Transverse colon (tissue), 4 donors: ENCODE data around the gene P2RY1. TPM values are rescaled to one million over a fixed set of nuclear protein-coding genes. Genes with fewer than 3 reads are reported as not detected.
A peak's percentile ranks its signal among the peaks of the same experiment; 100 is the strongest.

ENCODE experiments used
- DNase-seq: peaks from one replicate; pipeline ENCODE4 v3.0.0-alpha.2; 2019
- H3K27ac ChIP-seq, 4 donors: fragments of 200-600 bp; sonication (generic); 2 replicates each; pipeline ENCODE4 v1.5.1; 2016 to 2018; ENCODE audit warnings: inconsistent platforms in 4 of 4
- H3K27me3 ChIP-seq: fragments of 200-600 bp; sonication (generic); 2 replicates; pipeline ENCODE4 v1.5.1; 2017; ENCODE audit warnings: inconsistent platforms
- H3K36me3 ChIP-seq, 4 donors: fragments of 200-600 bp; sonication (generic); 2 replicates each; pipeline ENCODE4 v1.5.1; 2017 to 2019; ENCODE audit warnings: inconsistent platforms in 4 of 4
- H3K4me1 ChIP-seq, 4 donors: fragments of 200-600 bp; sonication (generic); 2 replicates each; pipeline ENCODE4 v1.5.1; 2017 to 2020; ENCODE audit warnings: inconsistent platforms in 4 of 4
- H3K4me3 ChIP-seq, 4 donors: fragments of 200-600 bp; sonication (generic); 1 replicate in 1 of 4; 2 replicates in 3 of 4; pipeline versions ENCODE4 v1.5.1 to v1.6.1; 2017 to 2019; ENCODE audit warnings: inconsistent platforms in 4 of 4
- H3K9me3 ChIP-seq, 2 donors: fragments of 200-600 bp; sonication (generic); 2 replicates each; pipeline ENCODE4 v1.5.1; 2017 to 2019; ENCODE audit warnings: inconsistent platforms in 2 of 2
- EP300 ChIP-seq: sonication (generic); formaldehyde crosslinking; IDR thresholded peaks from one replicate; pipeline ENCODE4 v1.6.1; 2017; ENCODE audit warnings: antibody characterized with exemption, low read depth
- POLR2A ChIP-seq: fragments of 450-650 bp; IDR thresholded peaks from one replicate; pipeline ENCODE4 v1.6.1; 2016; ENCODE audit warnings: antibody characterized with exemption, mild to moderate bottlenecking, moderate library complexity
- POLR2AphosphoS5 ChIP-seq, 3 donors: sonication (generic); formaldehyde crosslinking; IDR thresholded peaks; one replicate each; pipeline ENCODE4 v1.6.1; 2016; ENCODE audit warnings: antibody characterized with exemption in 3 of 3
- WGBS, 2 donors: methylation state at CpG; one replicate each; pipeline ENCODE4 v1.1.5; 2018; ENCODE audit warnings: low coverage in 1 of 2; 5-methylcytosine and 5-hydroxymethylcytosine counted together
- in situ Hi-C, 4 donors: fragments of 200-750 bp; cut with MboI; loops; one replicate each; pipeline versions ENCODE4 v1.15.0 to v1.15.1; 2017; ENCODE audit warnings: low sequenced_read_pairs in 3 of 4, low pct_ligation_motif_present in 1 of 4, low pct_unique_long_range_greater_than_20kb in 1 of 4
- intact Hi-C: fragments of 100-400 bp; cut with DNase I; formaldehyde crosslinking; loops from one replicate; pipeline ENCODE4 v1.15.1; 2023; ENCODE audit warnings: low total_unique reads
- total RNA-seq, 4 donors: library from RNA; depleted of rRNA; stranded (reverse); fragments of >200 nt; gene quantifications; one replicate each; pipeline ENCODE4 v1.1.0, GENCODE V29; 2016
- TF ChIP-seq, protein P1 (sequence below), 5 experiments: fragments of 200-600 bp in 3 of 5; fragments of 450-650 bp in 2 of 5; sonication (generic) in 3 of 5; IDR thresholded peaks; 1 replicate in 2 of 5; 2 replicates in 3 of 5; pipeline ENCODE4 v1.5.1; 2016 to 2017; ENCODE audit warnings: antibody characterized with exemption in 5 of 5, inconsistent platforms in 3 of 5, mild to moderate bottlenecking in 2 of 5, moderate library complexity in 1 of 5

P2RY1 gene
- total RNA-seq, 4 donors from 2014 or later: 22.3 to 37.0 (median 32.7) TPM

DNA sequence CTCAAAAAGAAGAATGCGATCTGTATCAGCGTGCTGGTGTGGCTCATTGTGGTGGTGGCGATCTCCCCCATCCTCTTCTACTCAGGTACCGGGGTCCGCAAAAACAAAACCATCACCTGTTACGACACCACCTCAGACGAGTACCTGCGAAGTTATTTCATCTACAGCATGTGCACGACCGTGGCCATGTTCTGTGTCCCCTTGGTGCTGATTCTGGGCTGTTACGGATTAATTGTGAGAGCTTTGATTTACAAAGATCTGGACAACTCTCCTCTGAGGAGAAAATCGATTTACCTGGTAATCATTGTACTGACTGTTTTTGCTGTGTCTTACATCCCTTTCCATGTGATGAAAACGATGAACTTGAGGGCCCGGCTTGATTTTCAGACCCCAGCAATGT, 1.3 kb downstream of the P2RY1 start:
- in situ Hi-C loops (no loop called here), intact Hi-C loops (no loop called here)
- DNase-seq: no peak
- 42 to 45% methylated on average over 4 to 14 of the region's 14 CpGs for WGBS, 2 donors
- Histone ChIP-seq H3K27ac (peak overlapping the region; percentile 85 to 92 (median 88)), H3K9me3 (no peaks in the 10 kb centered on the region), H3K4me3 (peak overlapping the region; percentile 61 to 96 (median 70)), H3K4me1 (peaks cover 0 to 35% (median 7%) of the 10 kb centered on the region in 4 donors), H3K27me3 (peaks cover 5% of the 10 kb centered on the region), H3K36me3 (no peaks in the 10 kb centered on the region)
- TF ChIP-seq, protein P1, sequence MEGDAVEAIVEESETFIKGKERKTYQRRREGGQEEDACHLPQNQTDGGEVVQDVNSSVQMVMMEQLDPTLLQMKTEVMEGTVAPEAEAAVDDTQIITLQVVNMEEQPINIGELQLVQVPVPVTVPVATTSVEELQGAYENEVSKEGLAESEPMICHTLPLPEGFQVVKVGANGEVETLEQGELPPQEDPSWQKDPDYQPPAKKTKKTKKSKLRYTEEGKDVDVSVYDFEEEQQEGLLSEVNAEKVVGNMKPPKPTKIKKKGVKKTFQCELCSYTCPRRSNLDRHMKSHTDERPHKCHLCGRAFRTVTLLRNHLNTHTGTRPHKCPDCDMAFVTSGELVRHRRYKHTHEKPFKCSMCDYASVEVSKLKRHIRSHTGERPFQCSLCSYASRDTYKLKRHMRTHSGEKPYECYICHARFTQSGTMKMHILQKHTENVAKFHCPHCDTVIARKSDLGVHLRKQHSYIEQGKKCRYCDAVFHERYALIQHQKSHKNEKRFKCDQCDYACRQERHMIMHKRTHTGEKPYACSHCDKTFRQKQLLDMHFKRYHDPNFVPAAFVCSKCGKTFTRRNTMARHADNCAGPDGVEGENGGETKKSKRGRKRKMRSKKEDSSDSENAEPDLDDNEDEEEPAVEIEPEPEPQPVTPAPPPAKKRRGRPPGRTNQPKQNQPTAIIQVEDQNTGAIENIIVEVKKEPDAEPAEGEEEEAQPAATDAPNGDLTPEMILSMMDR (IDR thresholded peaks at IDR 0.05): no peak
- TF ChIP-seq POLR2AphosphoS5 (IDR thresholded peaks at IDR 0.05): no peak
- no peak for TF ChIP-seq POLR2A
- TF ChIP-seq EP300: no peak

DNA sequence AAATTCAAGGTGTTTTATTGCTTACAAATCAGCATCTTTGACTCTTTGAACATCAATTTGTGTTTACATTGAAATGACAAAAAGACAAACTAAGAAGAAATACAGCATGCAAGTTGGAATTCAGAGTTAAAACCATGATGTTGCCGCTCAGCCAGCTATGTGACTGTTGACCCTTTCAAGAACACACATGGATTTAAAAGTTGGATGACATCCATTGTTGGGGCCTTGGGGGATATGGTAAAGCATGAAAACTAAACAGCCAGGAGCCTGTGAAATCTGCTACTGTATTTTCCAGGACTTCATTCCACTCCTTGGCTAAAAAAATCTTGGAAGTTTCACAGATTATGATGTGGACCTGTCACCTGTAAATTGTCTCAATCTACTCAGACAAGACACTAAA, 4.6 kb downstream of the P2RY1 start:
- in situ Hi-C loops: no loop called here
- intact Hi-C loops: no loop called here
- H3K36me3 ChIP-seq: no peaks in the 10 kb centered on the region
- no peak for TF ChIP-seq POLR2AphosphoS5 (IDR thresholded peaks at IDR 0.05)
- TF ChIP-seq, protein P1 (IDR thresholded peaks at IDR 0.05): no peak
- TF ChIP-seq EP300: no peak
- TF ChIP-seq POLR2A: no peak
- 65 to 78% methylated on average over 1 of the region's 1 CpG for WGBS, 2 donors
- DNase-seq: no peak
- H3K27me3 ChIP-seq: peaks cover 5% of the 10 kb centered on the region
- peaks cover 4 to 41% (median 14%) of the 10 kb centered on the region in 4 donors for H3K4me1 ChIP-seq
- no peak overlapping the region for H3K4me3 ChIP-seq
- H3K9me3 ChIP-seq: no peaks in the 10 kb centered on the region
- H3K27ac ChIP-seq: no peak overlapping the region

DNA sequence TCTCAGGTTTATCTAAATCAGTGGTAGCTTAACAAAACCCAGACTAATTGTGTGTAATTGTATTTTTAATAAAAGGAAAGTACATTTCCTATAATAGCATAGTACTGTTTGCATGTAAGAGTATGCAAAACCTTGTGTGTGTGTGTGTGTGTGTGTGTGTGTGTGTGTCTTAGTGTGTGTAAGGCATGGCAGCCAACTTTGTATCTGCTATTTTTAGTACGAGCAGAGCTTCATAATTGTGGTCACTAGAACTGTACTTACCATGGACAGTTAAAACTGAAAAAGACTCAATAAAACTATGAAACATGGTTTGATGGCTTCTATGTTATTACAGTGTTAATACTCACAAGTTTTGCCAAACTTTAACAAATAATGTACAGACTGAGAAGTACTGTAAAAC, 6.2 kb downstream of the P2RY1 start:
- WGBS, 2 donors: 30 to 60% methylated on average over 1 of the region's 1 CpG
- intact Hi-C loops (no loop called here), in situ Hi-C loops (no loop called here)
- H3K27me3 ChIP-seq: no peaks in the 10 kb centered on the region
- H3K4me1 ChIP-seq: peaks cover 4 to 41% (median 12%) of the 10 kb centered on the region in 4 donors
- no peak overlapping the region for H3K4me3 ChIP-seq
- TF ChIP-seq EP300 (no peak), POLR2AphosphoS5 (IDR thresholded peaks at IDR 0.05) (no peak), POLR2A (no peak)
- TF ChIP-seq, protein P1 (IDR thresholded peaks at IDR 0.05): no peak
- H3K36me3 ChIP-seq: peaks cover 0 to under 1% (median 0%) of the 10 kb centered on the region in 4 donors
- H3K27ac ChIP-seq: no peak overlapping the region
- peaks cover under 1 to 3% of the 10 kb centered on the region in 2 donors for H3K9me3 ChIP-seq
- no peak for DNase-seq

GRCh38 chr3:152842413-152842812, 7.5 kb downstream of the P2RY1 start:
- Histone ChIP-seq H3K4me3 (no peak overlapping the region), H3K27ac (no peak overlapping the region), H3K27me3 (no peaks in the 10 kb centered on the region), H3K36me3 (peaks cover 0 to 8% (median 0%) of the 10 kb centered on the region in 4 donors), H3K9me3 (peaks cover 9 to 12% of the 10 kb centered on the region in 2 donors), H3K4me1 (peaks cover 4 to 41% (median 12%) of the 10 kb centered on the region in 4 donors)
- TF ChIP-seq, protein P1 (IDR thresholded peaks at IDR 0.05): no peak
- TF ChIP-seq POLR2A: no peak
- no peak for TF ChIP-seq EP300
- no peak for TF ChIP-seq POLR2AphosphoS5 (IDR thresholded peaks at IDR 0.05)
- no peak for DNase-seq
- in situ Hi-C loops: no loop called here
- intact Hi-C loops: no loop called here
